CD4-positive, alpha-beta T cell (primary cell): ENCODE data around the gene FZD8. TPM values are rescaled to one million over a fixed set of nuclear protein-coding genes. Genes with fewer than 3 reads are reported as not detected.

ENCODE experiments used
- ATAC-seq: fragments of 200-7000 bp; cut with Tn5 transposase; one replicate; pipeline ENCODE4 v1.10.0; 2022; ENCODE audit warnings: mild to moderate bottlenecking; ENCODE audit not compliant: poor library complexity
- CTCF ChIA-PET: fragments of 350-600 bp; sonication (Branson Sonifier 250); formaldehyde crosslinking; loops from one replicate; lab custom pipeline; 2021; ENCODE audit warnings: antibody characterized with exemption, inconsistent platforms; lab: Charles Lee
- POLR2A ChIA-PET: fragments of 350-600 bp; sonication (Branson Sonifier 250); formaldehyde crosslinking; loops from one replicate; lab custom pipeline; 2021; ENCODE audit warnings: antibody characterized with exemption, inconsistent platforms; lab: Charles Lee
- DNase-seq, 14 experiments: peaks; one replicate each; pipeline ENCODE4 v3.0.0-alpha.2; 2013 to 2020; ENCODE audit warnings: mixed read lengths in 2 of 14
- H3K27ac ChIP-seq, 2 donors: one replicate each; pipeline versions ENCODE4 v1.5.1 to v1.7.0; 2013; ENCODE audit warnings: low read length in 2 of 2, low read depth in 1 of 2, mild to moderate bottlenecking in 1 of 2
- H3K27me3 ChIP-seq, 2 experiments: 1 replicate in 1 of 2; 2 replicates in 1 of 2; pipeline versions ENCODE4 v1.6.1 to v1.7.0; 2013; ENCODE audit warnings: low read length in 2 of 2, control low read depth in 1 of 2, mild to moderate bottlenecking in 1 of 2, moderate library complexity in 1 of 2; ENCODE audit not compliant: insufficient read depth in 2 of 2, control insufficient read depth in 1 of 2
- H3K36me3 ChIP-seq: one replicate; pipeline ENCODE4 v1.6.1; 2013; ENCODE audit warnings: low read length, control low read depth; ENCODE audit not compliant: insufficient read depth
- H3K4me1 ChIP-seq: one replicate; pipeline ENCODE4 v1.6.1; 2013; ENCODE audit warnings: low read length, control low read depth; ENCODE audit not compliant: insufficient read depth
- H3K4me3 ChIP-seq: one replicate; pipeline ENCODE4 v1.5.1; 2013; ENCODE audit warnings: mild to moderate bottlenecking, low read length, moderate library complexity
- H3K9me3 ChIP-seq, 2 experiments: 1 replicate in 1 of 2; 2 replicates in 1 of 2; pipeline versions ENCODE4 v1.6.1 to v1.7.0; 2013; ENCODE audit warnings: low read length in 2 of 2, mild to moderate bottlenecking in 2 of 2, control low read depth in 1 of 2, moderate library complexity in 1 of 2; ENCODE audit not compliant: control insufficient read depth in 1 of 2, insufficient read depth in 1 of 2
- H3K27ac Mint-ChIP-seq: one replicate; pipeline ENCODE4 v1.8.0; 2020; ENCODE audit warnings: mixed read lengths
- H3K27me3 Mint-ChIP-seq: one replicate; pipeline ENCODE4 v1.8.0; 2021; ENCODE audit warnings: mixed read lengths
- H3K36me3 Mint-ChIP-seq: one replicate; pipeline ENCODE4 v1.8.0; 2021; ENCODE audit warnings: low read depth, mixed read lengths
- H3K4me1 Mint-ChIP-seq: one replicate; pipeline ENCODE4 v1.8.0; 2021; ENCODE audit warnings: low read depth, mixed read lengths
- H3K4me3 Mint-ChIP-seq: one replicate; pipeline ENCODE4 v1.8.0; 2020; ENCODE audit warnings: mild to moderate bottlenecking, mixed read lengths
- H3K9me3 Mint-ChIP-seq: one replicate; pipeline ENCODE4 v1.8.0; 2020; ENCODE audit warnings: mixed read lengths
- CTCF ChIP-seq: fragments of 200-600 bp; IDR thresholded peaks from one replicate; pipeline ENCODE4 v1.8.0; 2022; ENCODE audit warnings: antibody characterized with exemption, mild to moderate bottlenecking
- intact Hi-C, 2 experiments: fragments of 100-400 bp; cut with DNase I in 1 of 2; cut with micrococcal nuclease in 1 of 2; formaldehyde crosslinking; loops; one replicate each; pipeline versions ENCODE4 v1.15.1 to v1.9.0; 2023 to 2025; cut with DNase I, micrococcal nuclease
- total RNA-seq, 174 experiments: library from RNA in 2 of 174; stranded (reverse) in 2 of 174; gene quantifications; one replicate each; pipeline ENCODE4 v1.2.3 and lab custom pipeline; 2021 to 2026

FZD8 gene
- total RNA-seq, 2 experiments from 2014 or later = 2.1 to 2.2 TPM

- Histone ChIP-seq H3K36me3 (no peaks in the 10 kb centered on the region), H3K4me3 (no peak overlapping the region), H3K4me1 (no peaks in the 10 kb centered on the region), H3K9me3 (peaks cover 5 to 8% of the 10 kb centered on the region in 2 experiments), H3K27me3 (peaks cover 2 to 3% of the 10 kb centered on the region in 2 experiments), H3K27ac (no peak overlapping the region)
- no peak for DNase-seq
- peaks cover 4% of the 10 kb centered on the region for H3K9me3 Mint-ChIP-seq
- POLR2A ChIA-PET = no interaction called here
- no peaks in the 10 kb centered on the region for H3K4me1 Mint-ChIP-seq
- no peak overlapping the region for H3K27ac Mint-ChIP-seq
- intact Hi-C loops = no loop called here
- H3K36me3 Mint-ChIP-seq = no peaks in the 10 kb centered on the region
- ATAC-seq = no peak
- CTCF ChIA-PET = no interaction called here
- peaks cover 21% of the 10 kb centered on the region for H3K27me3 Mint-ChIP-seq
- no peak overlapping the region for H3K4me3 Mint-ChIP-seq
- no peak for TF ChIP-seq CTCF
Measured at GRCh38 chr10:35588836-35589235, 53.3 kb downstream of the FZD8 start.

Other genes starting within 250 kb of the FZD8 start
- not detected for gene GJD4, start 37.0 kb downstream of the FZD8 start, total RNA-seq